GM18861 (cell line): ENCODE data around the gene CD7.

Experiments
- ATAC-seq: cut with Tn5 transposase; IDR thresholded peaks from one replicate; pipeline ENCODE4 v1.9.1; 2021; ENCODE audit not compliant: unreplicated experiment

CD7 gene

GRCh38 chr17:82300228-82300627, 17.2 kb downstream of the CD7 start:
- no peak for ATAC-seq

- no peak for ATAC-seq
These were observed 18.0 kb downstream of the CD7 start for GRCh38 chr17:82299452-82299851.

GRCh38 chr17:82298538-82299421, 18.6 kb downstream of the CD7 start:
- ATAC-seq = no peak

GRCh38 chr17:82297714-82298537, 19.5 kb downstream of the CD7 start:
- peak; percentile 48 for ATAC-seq

- peak; percentile 20 for ATAC-seq
These were observed 20.1 kb downstream of the CD7 start for GRCh38 chr17:82297280-82297713.

GRCh38 chr17:82296511-82297279, 20.7 kb downstream of the CD7 start:
- ATAC-seq = no peak

DNA sequence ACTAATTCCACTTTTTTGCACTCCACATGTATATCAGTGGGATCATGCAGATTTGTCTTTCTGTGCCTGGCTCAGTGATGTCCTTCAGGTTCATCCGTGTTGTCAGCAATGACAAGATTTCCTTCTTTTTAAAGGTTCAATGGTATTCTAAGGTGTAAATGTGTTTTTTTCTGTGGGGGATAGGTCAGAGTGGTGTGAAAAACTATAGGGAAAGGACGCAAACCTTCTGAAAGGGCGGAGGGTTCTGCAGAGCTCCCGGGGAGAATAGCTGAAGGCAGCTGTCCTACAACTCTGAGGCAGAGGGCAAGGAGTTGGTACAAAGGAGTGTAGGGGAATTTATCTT, 22.0 kb downstream of the CD7 start:
- ATAC-seq = no peak

GRCh38 chr17:82294064-82294773, 23.2 kb downstream of the CD7 start:
- ATAC-seq = no peak

- peak; percentile 80 for ATAC-seq
These were observed 24.9 kb downstream of the CD7 start for GRCh38 chr17:82292251-82293154.

GRCh38 chr17:82291582-82292250, 25.7 kb downstream of the CD7 start:
- ATAC-seq = no peak

DNA sequence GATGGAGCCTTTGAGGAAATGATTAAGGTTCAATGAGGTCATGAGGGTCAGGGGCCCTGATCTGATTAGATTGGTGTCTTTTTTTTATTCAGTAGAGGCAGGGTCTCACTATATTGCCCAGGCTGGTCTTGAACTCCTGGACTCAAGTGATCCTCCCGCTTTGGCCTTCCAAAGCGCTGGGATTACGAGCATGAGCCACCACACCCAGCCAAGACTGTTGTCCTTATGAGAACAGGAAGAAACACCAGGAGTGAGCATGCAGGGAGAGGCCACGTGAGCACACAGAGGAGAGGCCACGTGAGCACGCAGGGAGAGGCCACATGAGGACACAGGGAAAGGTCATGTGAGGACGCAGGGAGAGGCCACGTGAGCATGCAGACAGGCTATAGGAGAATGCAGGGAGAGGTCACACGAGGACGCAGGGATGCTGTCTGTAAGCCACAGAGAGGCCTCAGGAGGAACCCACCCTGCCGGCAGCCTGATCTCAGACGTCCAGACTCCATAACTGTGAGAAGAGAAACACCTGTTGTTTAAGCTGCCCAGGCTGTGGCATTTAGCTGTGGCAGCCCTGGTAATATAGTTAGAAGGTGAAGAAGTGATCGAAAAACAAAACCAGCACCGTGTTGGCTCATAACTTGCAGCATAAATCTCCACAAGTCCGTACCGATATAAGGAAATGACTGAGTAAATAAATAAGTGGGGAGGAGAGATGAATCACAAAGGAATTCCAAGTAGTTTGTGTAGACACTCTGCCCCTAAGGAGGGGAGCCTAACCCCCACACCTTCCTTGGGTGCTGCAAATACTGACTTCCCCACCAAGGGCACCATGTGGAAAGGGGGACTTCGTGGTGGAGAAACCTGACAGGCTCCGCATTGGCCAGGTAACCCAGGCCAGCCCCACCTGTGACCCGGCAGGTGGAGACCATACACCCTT, 29.3 kb downstream of the CD7 start:
- ATAC-seq = no peak

DNA sequence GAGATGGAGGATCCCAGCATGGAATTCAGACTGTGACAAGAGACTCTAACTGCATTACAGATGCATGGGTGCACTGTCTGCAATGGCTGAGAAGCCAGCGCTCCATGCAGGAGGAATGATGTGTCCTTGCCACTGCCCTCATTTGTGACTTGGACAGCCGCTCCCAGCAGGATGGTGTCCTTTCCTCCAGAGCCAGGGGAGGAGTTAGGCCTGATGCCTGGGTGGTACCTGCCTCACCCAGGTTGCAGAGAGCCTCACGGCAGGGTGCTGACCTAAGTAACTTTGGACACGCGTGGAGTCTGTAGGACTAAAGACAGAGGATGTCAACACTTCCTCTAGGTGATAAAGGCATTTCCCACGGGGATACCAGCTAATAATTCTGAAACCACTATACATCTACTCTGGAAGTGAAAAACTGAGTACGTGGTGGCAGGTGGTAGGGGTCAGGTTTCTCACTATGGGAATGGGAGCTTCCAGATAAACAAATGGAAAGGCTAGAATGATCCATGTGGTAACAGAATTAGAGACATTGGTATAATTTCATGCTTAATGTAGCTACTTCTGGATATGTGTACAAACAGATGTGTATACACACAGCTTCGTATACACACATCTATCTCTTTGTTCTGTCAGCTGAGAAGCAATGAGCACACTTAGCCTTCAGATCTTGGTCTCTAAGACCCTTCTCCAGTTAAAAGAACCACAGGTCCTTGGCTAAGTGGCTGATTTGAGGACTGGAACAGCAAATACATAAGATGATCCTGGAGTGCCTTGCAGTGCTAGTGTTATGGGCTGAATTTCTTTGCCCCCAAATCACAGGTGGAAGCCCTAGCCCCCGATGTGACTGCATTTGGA, 30.2 kb downstream of the CD7 start:
- no peak for ATAC-seq

- no peak for ATAC-seq
These were observed 32.3 kb downstream of the CD7 start for GRCh38 chr17:82285141-82285540.

DNA sequence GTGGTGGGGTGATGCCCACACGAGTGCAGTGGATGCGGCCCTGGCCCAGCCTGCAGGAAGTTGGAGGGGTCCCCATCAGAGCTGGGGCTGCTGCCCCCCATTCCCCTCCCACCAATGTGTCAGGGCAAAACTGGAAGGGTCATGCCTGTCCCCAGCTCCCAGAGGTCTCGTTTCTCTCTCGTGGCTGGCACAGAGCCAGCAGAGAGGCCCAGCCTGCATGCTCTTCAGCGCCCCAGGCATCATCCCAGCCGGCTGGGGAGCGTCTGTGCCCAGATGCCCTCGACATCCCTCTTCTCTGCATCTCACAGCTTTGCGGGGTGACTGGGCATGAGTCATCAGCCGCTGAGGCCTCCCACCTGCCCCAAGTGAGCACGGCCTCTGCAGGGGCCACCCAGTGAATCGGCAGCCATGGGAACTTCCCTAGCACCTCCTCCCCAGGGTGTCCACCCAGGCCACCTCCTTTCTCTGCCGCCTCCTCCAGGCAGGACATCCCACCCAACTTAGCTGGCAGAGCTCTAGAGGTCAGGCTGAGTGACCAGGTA, 34.1 kb downstream of the CD7 start:
- no peak for ATAC-seq

DNA sequence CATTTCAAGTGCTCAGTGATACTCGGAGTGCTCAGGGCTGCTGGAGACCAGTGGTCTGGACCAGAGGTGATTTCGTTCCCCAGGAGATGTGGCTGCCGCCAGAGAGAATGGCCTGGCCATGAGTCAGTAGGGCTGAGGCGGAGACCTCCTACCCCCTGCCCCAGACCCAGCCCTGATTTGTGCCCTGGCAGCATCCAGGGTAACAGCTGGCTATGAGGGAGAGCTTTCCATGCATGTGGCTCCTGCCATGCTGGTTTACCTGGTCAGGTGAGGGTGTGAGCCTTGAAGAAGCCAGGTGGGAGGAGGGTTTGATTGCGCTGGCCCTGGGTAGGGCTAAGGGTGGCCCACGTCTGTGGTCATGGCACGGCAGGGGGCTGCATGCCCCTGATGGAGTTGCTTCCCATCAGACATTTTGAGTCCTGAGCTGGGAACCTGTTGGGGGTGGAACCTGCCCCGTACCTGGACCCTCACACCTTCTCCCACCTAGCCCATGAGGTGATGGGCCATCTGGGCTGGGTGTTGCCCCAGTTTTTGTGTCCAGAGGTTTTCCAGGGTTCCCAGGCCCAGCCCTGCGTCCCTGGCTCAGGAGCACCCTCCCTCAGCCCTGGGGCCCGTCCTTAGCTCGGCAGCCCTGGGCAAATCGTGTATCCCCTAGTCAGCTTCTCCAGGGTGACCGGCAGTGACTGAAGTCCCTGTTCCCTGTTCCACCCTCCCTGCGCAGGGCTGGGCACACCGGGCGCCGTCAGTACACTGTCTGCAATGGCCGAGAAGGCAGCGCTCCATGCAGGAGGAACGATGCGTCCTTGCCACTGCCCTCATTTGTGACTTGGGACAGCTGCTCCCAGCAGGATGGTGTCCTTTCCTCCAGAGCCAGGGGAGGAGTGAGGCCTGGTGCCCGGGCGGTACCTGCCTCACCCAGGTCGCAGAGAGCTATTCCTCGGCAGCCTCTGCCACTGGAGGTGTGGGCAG, 34.9 kb downstream of the CD7 start:
- ATAC-seq = no peak
